GM19467 (cell line): Measurements from ENCODE around the gene UBAP2.

ENCODE experiments used
- ATAC-seq: cut with Tn5 transposase; IDR thresholded peaks from one replicate; pipeline ENCODE4 v1.9.1; 2021; ENCODE audit warnings: mild to moderate bottlenecking, moderate library complexity; ENCODE audit not compliant: unreplicated experiment

Gene UBAP2

GRCh38 chr9:33880211-33881089, 168.2 kb downstream of the UBAP2 start:
- no peak for ATAC-seq

- ATAC-seq = no peak
These were observed 169.9 kb downstream of the UBAP2 start for GRCh38 chr9:33878691-33879366.

- no peak for ATAC-seq
These were observed 170.8 kb downstream of the UBAP2 start for GRCh38 chr9:33877727-33878489.
